HG03097 (cell line): ENCODE data around the gene IRF1.
A peak's percentile ranks its signal among the peaks of the same experiment; 100 is the strongest.

Source experiments
- ATAC-seq: cut with Tn5 transposase; IDR thresholded peaks from one replicate; pipeline ENCODE4 v1.9.1; 2021; ENCODE audit not compliant: unreplicated experiment, low FRiP score

Gene IRF1

GRCh38 chr5:132463811-132464155 is 26.8 kb downstream of the IRF1 start:
- ATAC-seq, result no peak

- ATAC-seq, result no peak
These were observed 27.5 kb downstream of the IRF1 start for GRCh38 chr5:132462856-132463745.

GRCh38 chr5:132462333-132462732 is 28.2 kb downstream of the IRF1 start:
- ATAC-seq, result no peak

GRCh38 chr5:132461569-132462070 is 29.0 kb downstream of the IRF1 start:
- no peak for ATAC-seq

- no peak for ATAC-seq
These were observed 29.6 kb downstream of the IRF1 start for GRCh38 chr5:132460846-132461568.

- no peak for ATAC-seq
These were observed 30.4 kb downstream of the IRF1 start for GRCh38 chr5:132459983-132460838.

GRCh38 chr5:132459031-132459982 is 31.3 kb downstream of the IRF1 start:
- ATAC-seq, result no peak

- no peak for ATAC-seq
These were observed 31.9 kb downstream of the IRF1 start for GRCh38 chr5:132458651-132459030.

GRCh38 chr5:132458226-132458560 is 32.4 kb downstream of the IRF1 start:
- no peak for ATAC-seq

GRCh38 chr5:132457371-132458225 is 33.0 kb downstream of the IRF1 start:
- ATAC-seq, result no peak

- peak; percentile 6 for ATAC-seq
These were observed 33.6 kb downstream of the IRF1 start for GRCh38 chr5:132456987-132457361.

GRCh38 chr5:132456296-132456986 is 34.1 kb downstream of the IRF1 start:
- peak; percentile 47 for ATAC-seq

- peak; percentile 10 for ATAC-seq
These were observed 34.9 kb downstream of the IRF1 start for GRCh38 chr5:132455614-132456115.

GRCh38 chr5:132454361-132454760 is 36.2 kb downstream of the IRF1 start:
- no peak for ATAC-seq

- no peak for ATAC-seq
These were observed 39.2 kb downstream of the IRF1 start for GRCh38 chr5:132451387-132451786.

GRCh38 chr5:132449060-132449459 is 41.5 kb downstream of the IRF1 start:
- no peak for ATAC-seq

- no peak for ATAC-seq
These were observed 43.4 kb downstream of the IRF1 start for GRCh38 chr5:132447196-132447595.

- no peak for ATAC-seq
These were observed 44.0 kb downstream of the IRF1 start for GRCh38 chr5:132446621-132447020.
